HepG2 (cell line): ENCODE results near the gene UBE2Q1.

Experiments used
- CEBPB ChIP-seq: IDR thresholded peaks from 2 replicates; pipeline ENCODE4 v1.6.1; 2011; ENCODE audit warnings: low read depth, low read length, improper control_type of control experiment, borderline replicate concordance
- MYC ChIP-seq: sonication (generic); formaldehyde crosslinking; IDR thresholded peaks from 2 replicates; pipeline ENCODE4 v1.9.0; 2021; ENCODE audit warnings: missing genetic modification reagents, borderline replicate concordance
- TCF12 ChIP-seq, 2 experiments: fragments of 450-650 bp in 1 of 2; sonication (generic) in 1 of 2; formaldehyde crosslinking in 1 of 2; IDR thresholded peaks; 2 replicates each; pipeline versions ENCODE4 v1.6.1 to v1.8.0; 2017 to 2022; ENCODE audit warnings: antibody characterized with exemption in 1 of 2, mild to moderate bottlenecking in 1 of 2, missing genetic modification reagents in 1 of 2, moderate library complexity in 1 of 2
- TF ChIP-seq, protein P1 (sequence below): sonication (generic); formaldehyde crosslinking; IDR thresholded peaks from 2 replicates; pipeline ENCODE4 v1.5.0; 2020; ENCODE audit warnings: mild to moderate bottlenecking, missing genetic modification reagents, moderate library complexity

DNA sequence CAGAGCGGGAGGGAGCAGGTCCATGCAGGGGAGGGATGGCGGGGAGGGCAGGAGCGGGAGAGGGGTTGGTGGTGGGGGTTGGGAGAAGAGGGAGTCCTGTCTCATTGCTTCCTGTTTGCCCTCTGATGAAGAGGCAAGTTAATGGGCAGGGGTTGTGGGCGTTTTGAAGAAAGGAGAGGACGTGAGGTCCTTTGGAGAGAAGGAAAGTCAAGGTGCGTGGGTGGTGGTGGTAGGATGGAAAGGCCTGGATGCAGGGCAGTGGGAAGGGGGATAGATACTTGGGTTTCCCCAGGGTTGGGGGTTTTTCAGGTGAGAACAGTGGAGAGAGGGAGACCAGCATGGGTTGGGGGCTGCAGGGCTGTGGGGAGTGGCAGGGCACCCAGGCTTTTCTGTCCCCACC, 17.2 kb downstream of the UBE2Q1 start:
- TF ChIP-seq TCF12 (IDR thresholded peaks at IDR 0.05) = no peak
- TF ChIP-seq TCF12 (CRISPR knock-in tag; IDR thresholded peaks at IDR 0.05) = no peak
- TF ChIP-seq, protein P1, sequence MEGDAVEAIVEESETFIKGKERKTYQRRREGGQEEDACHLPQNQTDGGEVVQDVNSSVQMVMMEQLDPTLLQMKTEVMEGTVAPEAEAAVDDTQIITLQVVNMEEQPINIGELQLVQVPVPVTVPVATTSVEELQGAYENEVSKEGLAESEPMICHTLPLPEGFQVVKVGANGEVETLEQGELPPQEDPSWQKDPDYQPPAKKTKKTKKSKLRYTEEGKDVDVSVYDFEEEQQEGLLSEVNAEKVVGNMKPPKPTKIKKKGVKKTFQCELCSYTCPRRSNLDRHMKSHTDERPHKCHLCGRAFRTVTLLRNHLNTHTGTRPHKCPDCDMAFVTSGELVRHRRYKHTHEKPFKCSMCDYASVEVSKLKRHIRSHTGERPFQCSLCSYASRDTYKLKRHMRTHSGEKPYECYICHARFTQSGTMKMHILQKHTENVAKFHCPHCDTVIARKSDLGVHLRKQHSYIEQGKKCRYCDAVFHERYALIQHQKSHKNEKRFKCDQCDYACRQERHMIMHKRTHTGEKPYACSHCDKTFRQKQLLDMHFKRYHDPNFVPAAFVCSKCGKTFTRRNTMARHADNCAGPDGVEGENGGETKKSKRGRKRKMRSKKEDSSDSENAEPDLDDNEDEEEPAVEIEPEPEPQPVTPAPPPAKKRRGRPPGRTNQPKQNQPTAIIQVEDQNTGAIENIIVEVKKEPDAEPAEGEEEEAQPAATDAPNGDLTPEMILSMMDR (CRISPR knock-in tag) = no peak
- no peak for TF ChIP-seq CEBPB
- TF ChIP-seq MYC (CRISPR knock-in tag) = no peak
